CD8-positive, alpha-beta memory T cell (primary cell): Measurements from ENCODE around the gene RNF34. TPM values are rescaled to one million over a fixed set of nuclear protein-coding genes. Genes with fewer than 3 reads are reported as not detected.

ENCODE experiments used
- CTCF ChIA-PET: fragments of 350-600 bp; sonication (Branson Sonifier 250); formaldehyde crosslinking; loops from one replicate; lab custom pipeline; 2021; ENCODE audit warnings: antibody characterized with exemption; lab: Charles Lee
- POLR2A ChIA-PET: fragments of 350-600 bp; sonication (Branson Sonifier 250); formaldehyde crosslinking; loops from one replicate; lab custom pipeline; 2021; ENCODE audit warnings: antibody characterized with exemption; lab: Charles Lee
- DNase-seq, 5 donors: peaks; one replicate each; pipeline versions ENCODE4 v3.0.0 to v3.0.0-alpha.2; 2020 to 2022; ENCODE audit warnings: mixed read lengths in 1 of 5
- H3K27ac ChIP-seq: one replicate; pipeline ENCODE4 v1.7.0; 2013; ENCODE audit warnings: low read depth, mild to moderate bottlenecking, low read length, moderate library complexity
- H3K27me3 ChIP-seq: 2 replicates; pipeline ENCODE4 v1.7.0; 2013; ENCODE audit warnings: low read length, mild to moderate bottlenecking; ENCODE audit not compliant: insufficient read depth, poor library complexity, severe bottlenecking
- H3K36me3 ChIP-seq: 2 replicates; pipeline ENCODE4 v1.7.0; 2013; ENCODE audit warnings: mild to moderate bottlenecking, low read length, moderate library complexity; ENCODE audit not compliant: insufficient read depth
- H3K4me1 ChIP-seq: 2 replicates; pipeline ENCODE4 v1.7.0; 2013; ENCODE audit warnings: mild to moderate bottlenecking, low read length, moderate library complexity; ENCODE audit not compliant: insufficient read depth
- H3K4me3 ChIP-seq: 2 replicates; pipeline ENCODE4 v1.7.0; 2013; ENCODE audit warnings: mild to moderate bottlenecking, low read length
- H3K9me3 ChIP-seq: 2 replicates; pipeline ENCODE4 v1.7.0; 2013; ENCODE audit warnings: mild to moderate bottlenecking, low read length
- H3K27ac Mint-ChIP-seq, 8 donors: one replicate each; pipeline ENCODE4 v1.8.0; 2020 to 2021; ENCODE audit warnings: mixed read lengths in 8 of 8, mild to moderate bottlenecking in 6 of 8, inconsistent platforms in 3 of 8, moderate library complexity in 3 of 8
- H3K27me3 Mint-ChIP-seq, 2 donors: one replicate each; pipeline ENCODE4 v1.8.0; 2020 to 2021; ENCODE audit warnings: mixed read lengths in 2 of 2, mild to moderate bottlenecking in 1 of 2, moderate library complexity in 1 of 2
- H3K36me3 Mint-ChIP-seq, 3 donors: one replicate each; pipeline ENCODE4 v1.8.0; 2020 to 2021; ENCODE audit warnings: mixed read lengths in 3 of 3, inconsistent platforms in 1 of 3, mild to moderate bottlenecking in 1 of 3
- H3K4me1 Mint-ChIP-seq, 3 donors: one replicate each; pipeline ENCODE4 v1.8.0; 2020 to 2021; ENCODE audit warnings: mixed read lengths in 3 of 3, inconsistent platforms in 1 of 3, mild to moderate bottlenecking in 1 of 3
- H3K4me3 Mint-ChIP-seq, 7 donors: one replicate each; pipeline ENCODE4 v1.8.0; 2020 to 2021; ENCODE audit warnings: mixed read lengths in 7 of 7, mild to moderate bottlenecking in 6 of 7, moderate library complexity in 4 of 7, inconsistent platforms in 2 of 7
- H3K9me3 Mint-ChIP-seq, 5 donors: one replicate each; pipeline ENCODE4 v1.8.0; 2020 to 2022; ENCODE audit warnings: mixed read lengths in 5 of 5, mild to moderate bottlenecking in 3 of 5, moderate library complexity in 2 of 5, inconsistent platforms in 1 of 5
- polyA plus RNA-seq: library from polyadenylated mRNA; unstranded; fragments of 300-500 nt; fragmentation: Illumina TruSeq; gene quantifications from one replicate; pipeline ENCODE4 v1.2.3, GENCODE V29; 2021
- total RNA-seq, 2 experiments: library from RNA; stranded (reverse); gene quantifications; one replicate each; pipeline ENCODE4 v1.2.3, GENCODE V29; 2021

Gene RNF34, protein sequence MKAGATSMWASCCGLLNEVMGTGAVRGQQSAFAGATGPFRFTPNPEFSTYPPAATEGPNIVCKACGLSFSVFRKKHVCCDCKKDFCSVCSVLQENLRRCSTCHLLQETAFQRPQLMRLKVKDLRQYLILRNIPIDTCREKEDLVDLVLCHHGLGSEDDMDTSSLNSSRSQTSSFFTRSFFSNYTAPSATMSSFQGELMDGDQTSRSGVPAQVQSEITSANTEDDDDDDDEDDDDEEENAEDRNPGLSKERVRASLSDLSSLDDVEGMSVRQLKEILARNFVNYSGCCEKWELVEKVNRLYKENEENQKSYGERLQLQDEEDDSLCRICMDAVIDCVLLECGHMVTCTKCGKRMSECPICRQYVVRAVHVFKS
- 10 to 100 TPM; 85.5 to 90.8 TPM for total RNA-seq
- polyA plus RNA-seq, result 72.1 TPM

DNA sequence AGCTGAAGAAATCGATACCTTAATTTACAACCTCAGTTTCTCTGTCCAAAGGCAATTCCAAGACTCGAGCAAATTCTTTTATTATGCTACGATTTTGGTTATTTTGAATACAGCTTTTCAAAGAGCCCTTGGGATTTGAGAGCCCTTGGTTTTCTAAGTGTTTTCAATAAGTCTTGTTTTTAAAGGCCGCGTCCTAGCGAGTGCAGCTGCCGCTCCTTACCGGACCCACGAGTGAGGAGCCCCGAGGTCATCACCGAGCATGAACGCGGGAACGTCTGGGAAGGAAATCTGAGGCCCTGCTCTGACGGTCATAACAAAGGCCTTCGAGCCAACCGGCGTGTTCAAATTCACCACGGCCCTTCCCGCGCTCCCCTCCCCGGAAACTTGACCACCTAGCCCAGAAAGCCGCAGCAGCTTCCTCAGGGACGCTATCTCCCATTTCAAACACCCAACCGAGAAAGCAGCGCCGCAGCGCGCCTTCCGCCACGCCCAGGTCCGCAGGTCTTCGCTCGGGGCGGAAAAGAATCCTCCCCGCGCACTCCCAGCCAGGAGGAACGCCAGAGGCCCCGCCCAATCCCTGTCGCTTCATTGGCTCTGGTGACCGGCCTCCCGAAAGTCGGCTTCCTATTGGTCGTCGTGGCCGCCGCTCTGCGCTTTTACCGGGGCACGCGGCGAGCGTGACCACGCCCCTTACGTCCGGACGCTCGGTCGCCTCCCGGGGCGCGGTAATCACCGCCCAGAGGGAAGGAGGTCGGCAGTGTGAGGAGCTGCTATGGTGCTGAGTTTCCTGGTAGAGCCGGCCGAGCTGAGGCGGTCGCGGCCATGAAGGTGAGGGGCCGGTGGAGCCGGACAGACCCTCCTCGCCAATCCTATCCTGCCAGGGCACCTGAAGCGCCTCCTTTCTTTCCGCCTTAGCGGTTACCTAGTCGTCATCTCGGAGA, at the start of gene RNF34:
RNF34 (plus strand) TSS at position 728 of the 941 bp plus-strand sequence; CDS start at position 823, 95 bp downstream.
- Histone ChIP-seq H3K27ac (peak within 1 kb of the TSS; percentile 97), H3K36me3 (no peaks in the 10 kb centered on the region), H3K4me1 (peaks cover 28% of the 10 kb centered on the region), H3K4me3 (peak within 1 kb of the TSS; percentile 96), H3K9me3 (no peaks in the 10 kb centered on the region), H3K27me3 (no peaks in the 10 kb centered on the region)
- peaks cover 0 to 30% (median 6%) of the 10 kb centered on the region in 3 donors for H3K36me3 Mint-ChIP-seq
- POLR2A ChIA-PET, result interaction anchor here (0.7 to 2.7 kb wide), 6 partner anchors 8 to 287 kb away, joined by 3 to 24 read pairs (median 4); partner anchors contain the start of gene ANAPC5
- peaks cover 37 to 53% (median 46%) of the 10 kb centered on the region in 3 donors for H3K4me1 Mint-ChIP-seq
- H3K27me3 Mint-ChIP-seq, result no peaks in the 10 kb centered on the region
- CTCF ChIA-PET, result interaction anchor here (1.1 to 2.8 kb wide), 5 partner anchors 7 to 101 kb away, joined by 3 to 15 read pairs (median 5); partner anchors contain the start of gene ANAPC5
- H3K4me3 Mint-ChIP-seq, result peak within 1 kb of the TSS; percentile 90 to 100 (median 93)
- peak within 1 kb of the TSS; percentile 80 to 99 (median 96) for H3K27ac Mint-ChIP-seq
- no peaks in the 10 kb centered on the region for H3K9me3 Mint-ChIP-seq
- DNase-seq, result peak; percentile 97 to 98 (median 97)

DNA sequence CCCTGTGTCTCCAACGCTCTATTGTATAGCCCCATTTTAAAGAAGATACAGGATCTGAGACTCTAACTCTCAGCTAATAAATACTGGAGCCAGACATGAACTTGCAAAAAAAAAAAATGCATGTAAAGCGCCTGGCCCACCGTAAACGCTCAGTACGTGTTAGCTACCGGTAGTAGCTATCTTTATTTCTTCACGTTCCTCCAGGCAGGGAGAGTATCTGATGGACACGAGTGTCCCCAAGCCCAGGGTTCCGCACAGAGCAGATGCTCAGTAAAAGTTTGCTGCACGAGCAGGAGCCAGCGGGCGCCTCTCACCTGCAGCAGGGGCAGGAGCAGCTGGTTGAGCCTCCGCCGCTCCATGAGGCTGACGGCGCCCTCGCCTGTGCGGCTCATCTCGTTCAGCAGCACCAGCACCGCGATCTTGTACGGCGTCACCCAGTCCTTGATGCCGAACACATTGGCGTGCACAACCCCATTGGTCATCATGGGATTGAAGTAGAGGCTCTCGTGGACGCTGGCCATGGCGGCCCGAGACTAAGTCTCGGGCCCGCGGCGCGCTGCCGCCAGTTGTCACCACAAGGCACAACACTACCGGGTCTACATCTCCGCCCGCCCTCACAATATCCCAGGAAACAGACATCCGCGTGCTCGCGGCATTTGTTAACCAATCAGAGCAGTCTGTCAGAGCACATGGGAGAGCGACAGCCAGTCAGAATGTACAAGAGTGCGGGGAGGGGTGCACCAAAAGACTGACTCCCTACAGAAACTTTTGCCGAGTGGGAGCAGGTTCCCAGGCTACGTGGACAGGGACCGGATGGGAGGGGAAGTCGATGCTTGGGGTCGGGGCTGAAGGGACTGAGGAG, 47.9 kb upstream of the RNF34 start, which contains the start of gene ANAPC5:
ANAPC5 (minus strand) TSS at position 592 of the 862 bp plus-strand sequence; CDS start at position 521, 71 bp downstream.
- Mint-ChIP-seq H3K36me3 (peaks cover 0 to 20% (median 3%) of the 10 kb centered on the region in 3 donors), H3K27ac (peak within 1 kb of the TSS; percentile 76 to 98 (median 96)), H3K4me3 (peak within 1 kb of the TSS; percentile 86 to 97 (median 94)), H3K9me3 (no peaks in the 10 kb centered on the region), H3K27me3 (peaks cover 0 to 8% of the 10 kb centered on the region in 2 donors), H3K4me1 (peaks cover 31 to 54% (median 44%) of the 10 kb centered on the region in 3 donors)
- Histone ChIP-seq H3K4me1 (peaks cover 25% of the 10 kb centered on the region), H3K9me3 (no peaks in the 10 kb centered on the region), H3K36me3 (peaks cover 3% of the 10 kb centered on the region), H3K27me3 (no peaks in the 10 kb centered on the region), H3K4me3 (peak within 1 kb of the TSS; percentile 86), H3K27ac (peak within 1 kb of the TSS; percentile 86)
- ChIA-PET POLR2A (interaction anchor here (0.5 to 2.0 kb wide), 6 partner anchors 48 to 856 kb away, joined by 3 to 24 read pairs (median 3); partner anchors contain the start of genes DYNLL1 and RNF34), CTCF (interaction anchor here (0.7 to 1.2 kb wide), 3 partner anchors 16 to 91 kb away, joined by 4 to 5 read pairs (median 5); partner anchors contain the start of gene RNF34)
- peak; percentile 80 to 92 (median 90) for DNase-seq

DNA sequence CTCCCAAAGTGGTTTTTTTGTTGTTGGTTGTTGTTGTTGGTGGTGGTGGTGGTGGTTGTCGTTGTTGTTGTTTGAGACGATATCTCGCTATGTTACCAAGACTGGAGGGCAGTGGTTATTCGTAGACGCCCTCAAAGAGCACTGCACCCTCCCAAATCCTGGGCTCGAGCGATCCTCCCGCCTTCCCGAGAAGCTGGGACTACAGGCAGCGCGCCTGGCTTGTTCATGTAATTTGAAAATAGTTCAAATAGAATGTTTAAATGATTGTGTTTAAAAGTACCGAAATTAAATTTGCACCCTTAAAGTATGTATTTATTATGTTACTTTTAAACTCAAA, 47.3 kb upstream of the RNF34 start:
- ChIA-PET CTCF (no interaction called here), POLR2A (interaction anchor here (0.6 to 2.0 kb wide), 3 partner anchors 48 to 728 kb away, joined by 3 to 24 read pairs (median 3); partner anchors contain the start of gene RNF34)
- peaks cover 0 to 15% (median 2%) of the 10 kb centered on the region in 3 donors for H3K36me3 Mint-ChIP-seq
- Histone ChIP-seq H3K4me3 (peak overlapping the region; percentile 86), H3K27me3 (no peaks in the 10 kb centered on the region), H3K36me3 (no peaks in the 10 kb centered on the region), H3K9me3 (no peaks in the 10 kb centered on the region), H3K27ac (peak overlapping the region; percentile 86), H3K4me1 (peaks cover 25% of the 10 kb centered on the region)
- H3K27ac Mint-ChIP-seq, result peak overlapping the region; percentile 76 to 98 (median 96)
- H3K27me3 Mint-ChIP-seq, result peaks cover 0 to 8% of the 10 kb centered on the region in 2 donors
- H3K4me1 Mint-ChIP-seq, result peaks cover 31 to 51% (median 40%) of the 10 kb centered on the region in 3 donors
- peak overlapping the region; percentile 86 to 97 (median 94) for H3K4me3 Mint-ChIP-seq
- H3K9me3 Mint-ChIP-seq, result no peaks in the 10 kb centered on the region
- no peak for DNase-seq

DNA sequence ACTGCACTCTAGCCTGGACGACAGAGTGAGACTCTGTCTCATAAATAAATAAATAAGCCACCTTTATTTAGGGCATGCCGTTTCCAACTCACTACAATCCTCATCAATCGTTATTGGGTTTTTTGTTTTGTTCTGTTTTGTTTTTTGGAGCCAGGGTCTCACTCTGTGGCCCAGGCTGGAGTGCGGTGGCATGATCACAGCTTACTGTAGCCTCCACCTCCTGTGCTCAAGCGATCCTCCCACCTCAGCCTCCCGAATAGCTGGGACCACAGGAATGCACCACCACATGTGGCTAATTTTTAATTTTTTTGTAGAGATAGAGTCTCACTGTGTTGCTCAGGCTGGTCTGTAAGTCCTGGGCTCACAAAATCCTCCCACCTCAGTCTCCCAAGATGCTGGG, 44.1 kb upstream of the RNF34 start:
- Histone ChIP-seq H3K9me3 (no peaks in the 10 kb centered on the region), H3K36me3 (no peaks in the 10 kb centered on the region), H3K4me1 (peaks cover 14% of the 10 kb centered on the region), H3K4me3 (no peak overlapping the region), H3K27me3 (no peaks in the 10 kb centered on the region), H3K27ac (no peak overlapping the region)
- Mint-ChIP-seq H3K27ac (peak overlapping the region in 1 of 8 donors; percentile 78), H3K27me3 (peaks cover 0 to 8% of the 10 kb centered on the region in 2 donors), H3K9me3 (no peaks in the 10 kb centered on the region), H3K4me3 (no peak overlapping the region), H3K36me3 (peaks cover 0 to 9% (median 0%) of the 10 kb centered on the region in 3 donors), H3K4me1 (peaks cover 16 to 20% (median 20%) of the 10 kb centered on the region in 3 donors)
- ChIA-PET POLR2A (no interaction called here), CTCF (interaction anchor here (1.0 kb wide), 1 partner anchor 88 kb away, joined by 3 read pairs; no protein-coding TSS in a partner anchor)
- DNase-seq, result no peak

DNA sequence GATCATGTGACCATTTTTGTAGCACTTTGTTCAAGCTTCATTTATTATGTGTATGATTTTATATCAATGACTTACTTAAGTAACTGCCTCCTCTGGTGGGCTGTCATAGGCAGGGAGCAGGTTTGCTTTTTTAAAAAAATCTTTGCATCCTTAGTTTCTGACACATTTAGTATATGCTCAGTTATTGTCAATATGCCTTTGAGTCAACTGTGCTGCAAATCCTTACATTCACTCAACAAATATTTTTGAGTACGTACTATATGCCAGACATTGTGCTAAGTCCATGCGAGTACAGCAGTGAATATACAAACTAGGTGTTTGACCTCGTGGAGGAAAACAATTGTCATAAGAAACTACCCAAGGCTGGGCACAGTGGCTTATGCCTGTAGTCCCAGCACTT, 43.3 kb upstream of the RNF34 start:
- ChIA-PET CTCF (no interaction called here), POLR2A (no interaction called here)
- Histone ChIP-seq H3K27ac (no peak overlapping the region), H3K4me3 (no peak overlapping the region), H3K4me1 (peaks cover 5% of the 10 kb centered on the region), H3K27me3 (no peaks in the 10 kb centered on the region), H3K36me3 (no peaks in the 10 kb centered on the region), H3K9me3 (no peaks in the 10 kb centered on the region)
- H3K36me3 Mint-ChIP-seq, result peaks cover 0 to 8% (median 0%) of the 10 kb centered on the region in 3 donors
- peaks cover 0 to 8% of the 10 kb centered on the region in 2 donors for H3K27me3 Mint-ChIP-seq
- peaks cover 13 to 17% (median 15%) of the 10 kb centered on the region in 3 donors for H3K4me1 Mint-ChIP-seq
- H3K9me3 Mint-ChIP-seq, result no peaks in the 10 kb centered on the region
- no peak for DNase-seq
- no peak overlapping the region for H3K4me3 Mint-ChIP-seq
- no peak overlapping the region for H3K27ac Mint-ChIP-seq

DNA sequence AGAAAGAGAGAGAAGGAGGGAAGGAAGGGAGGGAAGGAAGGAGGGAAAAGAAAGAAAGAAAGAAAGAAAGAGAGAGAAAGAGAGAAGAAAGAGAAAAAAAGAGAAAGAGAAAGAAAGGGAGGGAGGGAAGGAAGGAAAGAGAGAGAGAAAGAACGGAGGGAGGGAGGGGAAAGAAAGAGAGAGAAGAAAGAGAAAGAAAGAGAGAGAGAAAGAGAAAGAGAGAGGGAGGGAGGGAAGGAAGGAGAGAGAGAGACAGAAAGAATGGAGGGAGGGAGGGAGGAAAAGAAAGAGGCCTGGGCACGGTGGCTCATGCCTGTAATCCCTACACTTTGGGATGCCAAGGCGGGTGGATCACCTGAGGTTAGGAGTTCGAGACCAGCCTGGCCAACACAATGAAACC, 42.6 kb upstream of the RNF34 start:
- Histone ChIP-seq H3K27me3 (no peaks in the 10 kb centered on the region), H3K4me1 (peaks cover 5% of the 10 kb centered on the region), H3K4me3 (no peak overlapping the region), H3K27ac (no peak overlapping the region), H3K9me3 (no peaks in the 10 kb centered on the region), H3K36me3 (no peaks in the 10 kb centered on the region)
- POLR2A ChIA-PET, result no interaction called here
- Mint-ChIP-seq H3K9me3 (no peaks in the 10 kb centered on the region), H3K4me3 (no peak overlapping the region), H3K36me3 (peaks cover 0 to 1% (median 0%) of the 10 kb centered on the region in 3 donors), H3K27me3 (peaks cover 0 to 8% of the 10 kb centered on the region in 2 donors), H3K4me1 (peaks cover 8 to 10% (median 8%) of the 10 kb centered on the region in 3 donors), H3K27ac (peak overlapping the region in 2 of 8 donors; percentile 55 to 59)
- CTCF ChIA-PET, result no interaction called here
- no peak for DNase-seq

DNA sequence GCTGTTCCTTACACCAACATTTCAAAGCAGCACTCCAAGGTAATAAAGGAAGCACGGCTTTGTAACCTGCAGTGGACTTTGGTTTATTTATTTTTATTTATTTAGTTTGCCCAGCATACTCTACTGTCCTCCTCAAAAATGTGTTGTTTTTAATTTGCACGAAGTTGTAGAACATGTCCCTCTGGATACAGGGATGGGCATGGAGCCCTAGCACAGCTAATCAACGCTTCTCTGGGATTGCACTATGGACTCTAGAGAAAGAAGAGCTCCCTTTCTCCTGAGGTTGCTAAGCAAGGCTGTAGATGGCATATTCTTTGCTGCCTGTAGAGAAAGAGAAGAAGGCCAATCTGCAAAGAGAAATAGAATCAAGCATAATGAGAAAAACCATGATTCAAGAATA, 41.8 kb upstream of the RNF34 start:
- Mint-ChIP-seq H3K4me1 (peaks cover 2 to 3% (median 2%) of the 10 kb centered on the region in 3 donors), H3K27ac (no peak overlapping the region), H3K9me3 (no peaks in the 10 kb centered on the region), H3K4me3 (no peak overlapping the region), H3K36me3 (no peaks in the 10 kb centered on the region), H3K27me3 (peaks cover 0 to 7% of the 10 kb centered on the region in 2 donors)
- H3K27me3 ChIP-seq, result no peaks in the 10 kb centered on the region
- ChIA-PET CTCF (interaction anchor here (1.2 kb wide), 1 partner anchor 23 kb away, joined by 3 read pairs; no protein-coding TSS in a partner anchor), POLR2A (no interaction called here)
- no peaks in the 10 kb centered on the region for H3K9me3 ChIP-seq
- no peak for DNase-seq
- no peak overlapping the region for H3K27ac ChIP-seq
- H3K4me3 ChIP-seq, result no peak overlapping the region
- H3K36me3 ChIP-seq, result no peaks in the 10 kb centered on the region
- H3K4me1 ChIP-seq, result peaks cover 1% of the 10 kb centered on the region
